NCI-H460 (cell line): ENCODE results near the gene LINGO1. TPM values are rescaled to one million over a fixed set of nuclear protein-coding genes. Genes with fewer than 3 reads are reported as not detected.

ENCODE experiments used
- DNase-seq: peaks from one replicate; pipeline ENCODE4 v3.0.0-alpha.2; 2016; ENCODE audit warnings: low read depth; ENCODE audit errors: extremely low read depth
- total RNA-seq: library from RNA; depleted of rRNA; stranded (reverse); fragments of >200 nt; shearing (Covaris generic); gene quantifications from 2 replicates; pipeline ENCODE4 v1.2.3, GENCODE V29; 2014

Gene LINGO1
- total RNA-seq, 1 experiment from 2014 or later, result 0.52 TPM

- DNase-seq, result no peak
Measured at GRCh38 chr15:77619883-77620282, 12.8 kb downstream of the LINGO1 start.

DNA sequence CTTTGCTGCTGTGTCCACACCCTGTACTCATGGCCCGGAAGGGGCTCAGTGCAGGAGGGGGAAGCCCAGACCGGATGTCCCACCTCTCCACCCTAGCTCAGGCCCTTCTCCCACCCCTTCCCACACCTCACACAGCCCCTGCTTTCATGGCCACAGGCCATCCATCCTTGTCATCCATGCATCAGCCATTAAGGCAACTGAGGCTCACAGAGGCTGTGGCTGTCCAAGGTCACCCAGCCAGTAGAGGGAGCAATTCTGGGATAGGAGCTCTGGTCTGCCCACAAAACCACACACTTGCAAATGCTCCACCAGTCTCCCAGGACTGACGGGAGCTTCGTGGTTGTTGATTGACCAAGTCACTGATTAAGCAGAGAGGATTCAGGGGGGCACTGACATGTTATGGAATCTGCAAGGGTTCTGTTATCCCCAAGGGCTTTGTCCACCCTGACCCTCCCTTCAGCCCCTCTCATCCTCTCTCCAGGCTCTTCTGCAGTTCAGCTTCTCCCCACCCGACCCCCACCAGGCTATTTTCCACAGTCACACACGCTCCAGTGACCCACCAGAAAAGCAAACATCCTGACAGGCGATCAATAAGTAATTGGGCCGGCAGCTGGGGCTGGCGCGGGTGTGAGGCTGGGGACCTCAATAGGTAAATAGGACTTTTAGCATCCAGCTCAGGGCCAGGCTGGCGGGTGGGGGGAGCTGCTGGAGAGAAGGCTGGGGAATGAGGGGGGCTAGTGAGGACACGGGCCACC is 15.1 kb downstream of the LINGO1 start:
- DNase-seq, result no peak

GRCh38 chr15:77616072-77616471 is 16.6 kb downstream of the LINGO1 start:
- DNase-seq, result no peak

- no peak for DNase-seq
Measured at GRCh38 chr15:77615472-77615871, 17.2 kb downstream of the LINGO1 start.

DNA sequence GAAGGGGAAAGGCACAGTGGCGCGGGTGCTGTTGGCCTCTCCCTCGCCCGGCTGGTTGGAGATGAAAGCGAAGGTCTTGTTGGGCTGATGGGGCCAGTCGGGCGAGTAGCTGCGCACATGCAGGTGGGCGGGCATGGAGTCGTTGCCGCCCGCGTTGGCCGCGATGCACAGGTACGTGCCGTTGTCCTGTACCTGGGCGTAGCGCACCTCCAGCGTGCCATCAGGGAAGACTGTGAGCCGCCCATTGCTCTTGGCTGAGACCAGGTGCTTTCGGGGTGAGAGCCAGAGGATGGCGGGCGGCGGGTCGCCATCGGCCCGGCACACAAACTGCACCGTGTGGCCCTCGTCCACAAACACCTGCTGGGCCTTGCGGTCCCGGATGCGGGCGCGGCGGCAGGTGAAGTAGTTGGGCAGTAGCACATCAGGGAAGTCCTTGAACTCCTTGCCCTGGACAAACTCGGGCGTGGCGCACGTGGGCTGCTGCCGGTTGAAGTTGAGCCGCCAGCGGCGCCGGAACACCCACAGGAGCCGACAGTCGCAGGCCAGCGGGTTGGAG is 18.4 kb downstream of the LINGO1 start:
- DNase-seq, result no peak

DNA sequence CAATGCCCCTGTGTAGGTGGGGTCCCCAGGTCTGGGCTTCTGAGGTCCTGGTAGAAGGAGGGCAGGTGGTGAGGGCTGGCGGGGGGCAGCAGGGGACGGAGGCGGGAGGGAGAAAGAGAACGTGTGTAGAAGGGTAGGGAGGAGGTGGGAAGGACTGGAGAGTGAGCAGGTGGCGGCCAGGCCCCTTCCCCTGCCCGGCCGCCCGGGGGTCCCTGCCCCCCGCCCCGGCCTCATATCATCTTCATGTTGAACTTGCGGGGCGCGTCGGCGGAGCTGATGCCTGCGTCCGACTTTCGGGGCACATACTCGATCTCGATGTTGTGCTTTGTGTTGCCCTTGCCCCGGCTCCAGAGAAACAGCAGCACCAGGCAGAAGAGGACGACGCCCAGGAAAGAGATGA is 18.9 kb downstream of the LINGO1 start:
- no peak for DNase-seq

DNA sequence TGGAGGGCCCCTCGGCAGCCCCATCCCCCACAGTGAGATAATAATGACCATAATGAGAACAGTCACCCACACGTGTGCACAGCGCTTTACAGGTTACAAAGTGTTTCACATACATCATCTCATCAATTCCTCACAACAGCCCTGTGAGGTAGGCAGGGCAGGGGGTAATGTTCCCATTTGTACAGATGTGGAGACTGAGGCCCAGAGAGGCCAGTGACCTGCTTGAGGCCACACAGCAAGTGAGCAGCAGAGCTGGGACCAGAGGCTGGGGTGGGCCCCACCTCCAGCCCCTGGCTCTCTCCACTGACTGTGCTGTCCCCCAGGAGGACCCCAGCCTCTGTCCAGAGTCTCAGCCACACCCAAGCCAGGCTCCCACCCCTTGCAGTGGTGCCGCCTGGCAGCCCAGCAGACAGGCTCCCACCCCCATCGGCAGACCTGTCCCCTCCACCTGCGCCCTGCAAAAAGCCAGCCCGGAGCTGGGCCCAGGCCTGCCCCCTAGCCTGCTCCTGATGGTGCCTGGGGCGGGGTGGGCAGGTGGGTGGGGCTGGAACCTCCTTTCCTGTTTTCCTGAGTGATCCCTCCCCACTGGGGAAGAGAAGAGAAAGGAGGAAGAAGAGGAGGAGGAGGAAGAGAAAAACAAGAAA is 19.6 kb downstream of the LINGO1 start:
- DNase-seq, result no peak

DNA sequence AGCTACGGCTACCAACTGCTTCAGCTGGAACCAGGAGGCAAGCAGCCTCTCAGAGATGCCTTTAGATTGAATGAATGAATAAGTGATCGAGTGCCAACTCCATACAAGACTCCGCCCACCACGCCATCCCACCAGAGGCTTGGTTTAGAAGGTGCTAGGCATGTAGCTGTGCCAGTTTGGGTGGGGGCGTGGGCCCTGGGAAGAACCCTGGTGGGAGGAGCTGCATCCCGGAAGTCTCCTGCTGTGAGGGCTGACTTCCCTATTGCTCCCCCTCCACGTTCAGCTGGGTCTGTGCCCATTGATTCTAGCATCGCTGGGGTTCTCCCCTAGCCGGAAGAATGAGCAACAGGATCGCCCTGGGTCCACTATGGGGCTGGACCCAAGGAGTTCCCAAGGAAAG is 20.9 kb downstream of the LINGO1 start:
- DNase-seq, result no peak

GRCh38 chr15:77610731-77611130 is 22.0 kb downstream of the LINGO1 start:
- DNase-seq, result no peak

GRCh38 chr15:77609558-77609957 is 23.2 kb downstream of the LINGO1 start:
- DNase-seq, result no peak

DNA sequence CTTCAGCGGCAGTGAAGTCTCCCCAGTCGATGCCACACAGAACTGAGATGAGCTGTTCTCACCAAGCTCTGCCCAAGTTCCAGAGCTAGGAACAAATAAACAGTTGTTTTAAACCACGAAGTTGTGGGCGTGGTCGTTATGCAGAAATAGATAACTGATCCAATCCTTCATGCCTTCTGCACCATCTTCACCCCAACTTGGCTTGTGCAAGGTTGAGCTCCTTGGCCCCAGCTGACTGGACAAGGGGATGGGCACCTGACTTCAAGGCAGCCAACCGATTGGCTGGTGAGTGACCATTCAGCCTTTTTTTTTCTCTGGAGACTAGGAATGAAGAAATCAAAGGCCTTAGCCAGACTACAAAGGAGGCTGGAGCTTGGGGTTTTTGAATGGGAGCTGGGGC is 23.9 kb downstream of the LINGO1 start:
- no peak for DNase-seq

DNA sequence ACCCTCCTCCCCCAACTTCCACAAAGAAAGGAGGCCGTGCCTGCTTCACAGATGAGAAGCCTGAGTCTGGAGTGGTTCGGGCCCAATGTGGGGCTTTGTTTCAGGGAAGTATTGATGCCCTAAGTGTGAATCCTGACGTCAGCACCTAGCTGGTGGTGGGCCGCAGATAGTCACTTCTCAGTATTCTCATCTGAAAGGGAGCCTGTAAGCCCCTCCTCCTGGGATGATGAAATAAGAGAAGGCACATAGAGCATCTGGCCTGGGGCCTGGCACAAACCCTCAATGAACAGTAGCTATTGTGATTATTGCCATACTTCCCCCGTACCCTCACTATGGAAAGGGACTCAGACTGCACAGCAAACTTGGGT is 24.8 kb downstream of the LINGO1 start:
- no peak for DNase-seq

GRCh38 chr15:77607111-77607893 is 25.4 kb downstream of the LINGO1 start:
- DNase-seq, result no peak

DNA sequence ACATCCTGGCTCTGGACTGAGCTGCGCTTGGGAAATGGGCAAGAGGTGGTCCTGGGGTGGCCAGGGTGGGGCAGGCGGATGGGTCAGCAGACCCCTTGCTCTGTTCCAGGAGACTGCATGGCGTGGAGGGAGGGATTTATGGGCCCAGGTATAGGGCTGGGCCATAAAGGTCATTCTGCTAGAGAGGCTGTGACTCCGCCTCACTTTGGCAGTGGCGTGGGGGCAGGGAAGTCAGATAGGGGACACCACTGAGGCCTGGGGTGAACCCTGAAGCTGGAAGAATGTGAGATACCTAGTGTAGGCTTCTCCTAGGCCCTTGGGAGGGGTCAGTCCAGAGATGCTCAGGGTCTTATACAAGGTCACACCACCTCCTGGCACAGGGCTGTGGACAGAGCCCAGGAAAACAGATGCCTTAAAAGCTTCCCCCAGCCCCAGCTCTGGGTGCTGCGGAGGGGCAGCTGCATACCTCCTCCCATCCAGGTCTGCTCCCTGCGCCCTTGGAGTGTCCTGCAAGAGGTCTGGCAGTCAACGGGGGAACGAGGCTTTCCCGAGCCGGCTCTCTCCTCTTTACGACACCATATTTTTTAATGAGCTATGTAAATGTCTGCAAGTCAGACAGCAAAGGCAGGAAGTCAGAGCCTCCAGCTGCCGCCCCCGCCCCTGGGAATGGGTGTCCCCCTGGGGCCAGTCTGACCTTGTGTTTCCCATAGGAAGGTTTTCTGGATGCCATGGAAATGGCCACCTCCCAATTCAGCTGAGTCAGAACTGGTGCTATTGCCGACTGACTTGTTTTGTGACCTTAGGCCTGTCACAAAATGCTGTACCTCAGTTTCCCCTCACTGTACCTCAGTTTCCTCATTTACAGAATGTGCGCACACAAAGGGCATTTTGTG is 26.3 kb downstream of the LINGO1 start:
- DNase-seq, result no peak

GRCh38 chr15:77605547-77605946 is 27.2 kb downstream of the LINGO1 start:
- no peak for DNase-seq

DNA sequence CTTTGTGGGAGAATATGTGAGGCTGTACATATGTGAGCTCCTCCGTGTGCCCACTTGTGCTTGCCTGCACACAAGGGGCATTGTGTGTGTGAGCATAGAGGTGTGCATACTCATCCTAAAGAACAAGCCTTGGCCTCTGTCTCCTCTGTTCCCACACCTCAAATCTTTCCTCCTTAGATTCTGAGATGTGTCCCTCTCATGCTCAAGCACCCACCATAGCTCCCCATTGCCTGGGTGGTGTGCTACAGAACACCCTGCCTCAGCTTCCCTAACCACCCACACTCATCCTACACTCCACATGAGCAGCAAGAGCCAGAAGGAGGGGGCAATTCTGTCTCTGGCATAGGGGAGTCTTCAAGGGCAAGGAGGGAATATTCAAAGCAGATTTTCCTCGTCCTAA is 27.7 kb downstream of the LINGO1 start:
- no peak for DNase-seq

DNA sequence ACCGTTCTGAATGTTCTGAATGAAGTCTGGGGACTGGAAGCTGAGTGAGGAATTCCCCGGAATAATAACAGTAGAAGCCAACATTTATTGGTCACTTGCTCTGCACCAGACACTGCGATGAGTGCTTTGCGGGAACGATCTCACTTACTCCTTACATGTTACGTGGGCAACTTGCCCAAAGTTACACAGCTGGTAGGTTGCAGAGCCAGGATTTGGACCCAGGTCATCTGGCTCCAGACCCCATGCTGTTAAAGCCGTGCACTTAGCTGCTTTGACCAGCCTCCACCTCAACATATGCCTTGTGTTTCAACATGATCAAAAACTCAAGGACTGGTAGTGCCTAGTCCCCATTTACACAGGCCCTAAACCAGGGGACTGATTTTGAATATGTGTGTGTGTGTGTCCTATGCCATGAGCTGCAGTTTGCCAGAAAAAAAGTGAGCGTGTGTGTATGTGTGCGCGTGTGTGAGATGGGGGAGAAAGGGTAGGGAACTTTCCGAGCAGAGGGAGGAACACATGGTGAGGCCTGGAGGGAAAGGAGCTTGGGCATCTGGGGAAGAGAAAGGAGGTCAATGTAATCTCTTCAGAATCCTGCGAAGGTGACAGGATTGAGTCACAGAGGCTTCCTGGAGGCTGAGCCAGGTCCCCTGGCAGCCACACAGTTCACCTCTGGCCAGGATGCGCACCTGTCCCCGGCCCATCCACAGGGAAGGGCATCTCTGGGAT is 28.9 kb downstream of the LINGO1 start:
- DNase-seq, result no peak

- DNase-seq, result no peak
Measured at GRCh38 chr15:77602800-77603199, 29.9 kb downstream of the LINGO1 start.

GRCh38 chr15:77599899-77600298 is 32.8 kb downstream of the LINGO1 start:
- peak; percentile 8 for DNase-seq

- no peak for DNase-seq
Measured at GRCh38 chr15:77599357-77599756, 33.4 kb downstream of the LINGO1 start.
